NB4 (cell line): ENCODE results near the gene NCS1.

Experiments used
- CTCF ChIP-seq: IDR thresholded peaks from one replicate; pipeline ENCODE4 v1.5.1; 2012; ENCODE audit warnings: low read depth, low read length
- POLR2A ChIP-seq: IDR thresholded peaks from 2 replicates; pipeline ENCODE4 v1.6.1; 2011; ENCODE audit warnings: mild to moderate bottlenecking; ENCODE audit not compliant: insufficient read length; ENCODE audit errors: extremely low read depth

GRCh38 chr9:130283539-130284248 is 111.5 kb downstream of the NCS1 start:
- no peak for TF ChIP-seq CTCF
- TF ChIP-seq POLR2A, result no peak
